ENCODE results near the gene MAN2B2. TPM values are rescaled to one million over a fixed set of nuclear protein-coding genes. Genes with fewer than 3 reads are reported as not detected.
A peak's percentile ranks its signal among the peaks of the same experiment; 100 is the strongest.
"Not testable (repeated sequence)": the region's sequence is repeated elsewhere in the genome, so short reads cannot be mapped to it uniquely, and the experiment has no call there.

The MAN2B2 gene
- total RNA-seq, 1 experiment from 2014 or later: 5.8 TPM

DNA sequence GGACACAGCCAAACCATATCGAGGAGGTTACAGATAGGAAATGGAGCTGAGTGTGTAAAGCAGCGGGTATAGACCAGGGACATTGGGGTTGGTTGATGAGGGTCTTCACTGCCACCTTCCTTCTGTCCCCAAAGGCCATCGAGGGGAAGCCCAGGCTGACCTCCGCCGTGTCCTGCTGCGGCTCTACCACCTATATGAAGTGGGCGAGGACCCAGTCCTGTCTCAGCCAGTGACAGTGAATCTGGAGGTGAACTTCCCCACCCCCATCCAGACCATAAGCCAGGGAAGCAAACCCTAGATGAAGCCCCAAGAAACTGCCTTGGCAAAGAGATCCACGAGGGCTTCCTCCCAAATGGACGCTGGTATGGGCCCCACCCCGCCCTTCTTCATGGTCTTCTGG is 42.3 kb downstream of the MAN2B2 start:
- no peak for DNase-seq (ENCODE audit: low read depth)

DNA sequence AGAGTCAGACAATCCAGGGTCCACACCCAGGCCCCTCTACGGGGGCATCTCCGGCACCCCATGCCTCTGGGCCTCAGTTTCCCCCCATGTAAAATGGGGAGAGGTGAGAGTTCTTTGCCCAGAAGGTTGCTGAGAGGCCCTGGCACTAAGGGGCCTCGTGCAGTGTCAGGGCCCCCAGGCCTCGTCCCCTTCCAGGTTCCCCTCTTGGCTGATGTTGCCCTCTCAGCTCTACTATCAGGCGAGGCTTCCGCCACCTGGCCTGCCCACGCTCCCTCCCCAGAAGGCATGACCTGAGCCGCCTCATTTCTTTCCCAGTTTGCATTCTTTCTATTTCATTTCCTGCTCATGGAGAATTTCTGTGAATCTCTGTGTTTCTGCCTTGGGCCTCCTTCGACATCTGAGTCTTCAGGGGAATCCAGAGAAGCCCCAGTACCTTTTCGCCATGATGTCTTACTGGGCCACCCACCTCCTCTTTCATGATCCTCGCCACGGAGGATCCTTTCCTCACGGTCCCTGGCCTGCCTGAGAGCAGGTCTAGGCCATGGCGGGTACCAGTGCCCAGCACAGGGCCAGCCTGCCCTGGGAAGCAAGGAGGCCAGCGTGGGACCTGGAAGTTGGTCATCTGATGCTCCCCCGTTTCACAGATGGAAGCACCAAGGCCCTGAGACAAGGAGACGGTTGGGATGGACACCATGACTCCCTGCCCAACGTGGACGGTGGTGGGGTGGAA is 43.6 kb downstream of the MAN2B2 start:
- DNase-seq (ENCODE audit: low read depth): no peak

DNA sequence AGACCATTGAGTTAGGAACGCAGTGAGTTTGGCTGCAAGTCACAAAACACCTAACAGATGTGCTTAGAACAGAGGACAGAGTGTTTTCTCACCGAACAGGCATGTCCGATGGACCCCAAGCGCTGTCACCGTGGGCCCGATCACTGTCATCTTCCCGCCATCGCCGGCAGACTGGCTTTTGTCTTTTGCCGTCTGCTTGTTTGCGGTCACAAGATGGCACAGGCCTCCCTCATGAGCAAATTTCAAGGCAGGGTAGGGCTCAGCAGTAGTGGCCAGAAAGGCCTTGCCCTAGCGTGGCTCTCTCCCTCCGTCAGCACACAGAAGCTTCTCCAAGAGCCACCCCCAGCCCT is 44.1 kb downstream of the MAN2B2 start:
- DNase-seq (ENCODE audit: low read depth): no peak

DNA sequence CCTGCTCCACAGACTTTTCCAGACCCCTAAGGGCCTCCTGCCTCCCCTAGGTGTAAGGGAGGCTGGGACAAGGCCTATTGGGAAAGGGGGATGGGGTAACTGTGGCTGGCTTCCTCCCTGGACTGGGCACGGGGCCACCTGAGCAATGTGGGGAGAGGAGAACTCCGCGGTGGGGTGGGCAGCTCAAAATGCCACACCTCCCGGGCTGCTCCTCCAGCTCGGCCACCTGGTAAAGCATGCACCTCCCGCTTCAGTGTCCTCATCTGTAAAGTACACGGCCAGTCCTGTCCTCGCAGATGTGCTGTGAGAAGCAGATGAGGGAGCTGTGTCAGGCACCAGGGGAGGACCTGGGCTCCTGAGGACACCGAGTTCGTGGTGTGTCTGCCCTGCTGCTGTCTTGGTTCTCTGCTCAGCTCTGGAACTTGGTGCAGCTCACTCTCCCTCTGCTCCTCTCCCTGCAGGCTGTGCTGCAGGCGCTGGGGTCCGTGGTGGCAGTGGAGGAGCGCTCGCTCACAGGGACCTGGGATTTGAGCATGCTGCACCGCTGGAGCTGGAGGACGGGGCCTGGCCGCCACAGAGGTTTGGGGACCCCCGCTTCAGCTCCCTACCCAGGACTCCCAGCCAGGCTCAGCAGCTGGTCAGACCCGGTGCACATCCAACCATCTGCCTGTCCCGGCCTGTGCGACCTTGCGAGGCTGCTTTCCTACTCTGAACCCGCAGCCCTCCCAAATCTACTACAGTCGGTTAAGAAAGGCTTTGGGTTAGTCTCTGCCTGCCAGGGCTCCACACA is 44.7 kb downstream of the MAN2B2 start:
- DNase-seq (ENCODE audit: low read depth): no peak

DNA sequence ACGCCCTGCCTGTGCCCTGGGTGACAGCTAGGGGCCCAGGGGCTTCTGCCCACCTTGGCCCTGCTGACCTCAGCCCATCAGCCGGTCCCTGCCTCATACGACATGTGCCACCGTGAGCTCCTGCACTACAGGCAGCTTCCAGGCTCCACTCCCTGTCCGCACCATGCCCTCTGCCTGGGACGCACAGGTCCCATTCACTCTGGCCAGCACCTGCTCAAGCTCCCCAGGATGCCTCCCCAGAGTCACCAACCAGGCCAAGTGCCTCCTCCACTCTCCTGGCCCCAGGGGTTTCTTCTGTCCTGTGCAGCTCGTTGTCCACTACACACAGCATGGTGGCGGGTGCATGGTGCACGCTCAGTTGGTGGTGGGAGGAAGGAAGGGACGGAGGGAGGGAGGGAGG is 45.3 kb downstream of the MAN2B2 start:
- no peak for DNase-seq (ENCODE audit: low read depth)

DNA sequence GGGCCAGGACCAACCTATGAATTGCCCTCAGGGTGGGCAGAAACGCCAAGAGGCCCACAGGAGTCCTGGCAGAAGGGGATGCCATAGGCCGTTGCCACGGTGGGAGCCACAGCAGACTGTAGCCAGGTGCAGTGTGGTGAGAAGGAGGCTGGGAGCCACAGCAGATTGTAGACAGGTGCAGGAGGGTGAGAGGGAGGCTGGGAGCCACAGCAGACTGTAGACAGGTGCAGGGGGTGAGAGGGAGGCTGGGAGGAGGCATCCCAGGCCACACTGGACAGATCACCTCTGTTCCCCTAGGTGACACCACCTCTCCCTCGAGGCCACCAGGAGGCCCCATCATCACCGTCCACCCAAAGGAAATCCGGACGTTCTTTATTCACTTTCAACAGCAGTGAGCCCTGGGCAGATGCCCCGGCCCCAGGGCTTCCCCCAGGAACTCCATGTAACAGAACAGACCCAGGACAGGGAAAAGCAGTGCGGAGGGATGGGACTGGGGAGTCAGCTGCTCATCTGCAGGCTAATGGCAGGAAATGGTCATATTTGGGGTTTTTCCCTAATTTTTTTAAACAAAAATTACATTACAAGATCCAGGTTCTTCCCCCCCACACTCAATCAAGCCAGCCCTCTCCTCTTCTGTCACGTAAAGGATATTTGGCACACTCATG is 46.0 kb downstream of the MAN2B2 start:
- DNase-seq (ENCODE audit: low read depth): no peak

DNA sequence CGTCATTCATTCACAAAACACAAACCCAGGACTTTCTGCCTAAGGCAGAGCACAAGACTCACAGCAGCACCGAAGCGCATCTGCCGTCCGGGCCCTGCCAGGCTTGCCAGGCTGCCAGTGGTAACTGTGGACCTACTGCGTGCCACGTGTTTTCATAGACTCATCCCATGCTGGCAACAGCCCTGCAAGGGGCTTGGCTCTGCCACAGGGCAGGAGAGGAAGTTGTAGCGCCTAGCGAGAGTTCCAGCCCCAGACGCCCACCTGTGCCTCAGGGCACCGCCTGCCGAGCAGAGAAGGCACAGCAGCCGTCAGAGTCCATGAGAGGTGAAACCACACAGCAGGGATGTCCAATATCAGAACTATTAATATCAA is 46.6 kb downstream of the MAN2B2 start:
- no peak for DNase-seq (ENCODE audit: low read depth)

DNA sequence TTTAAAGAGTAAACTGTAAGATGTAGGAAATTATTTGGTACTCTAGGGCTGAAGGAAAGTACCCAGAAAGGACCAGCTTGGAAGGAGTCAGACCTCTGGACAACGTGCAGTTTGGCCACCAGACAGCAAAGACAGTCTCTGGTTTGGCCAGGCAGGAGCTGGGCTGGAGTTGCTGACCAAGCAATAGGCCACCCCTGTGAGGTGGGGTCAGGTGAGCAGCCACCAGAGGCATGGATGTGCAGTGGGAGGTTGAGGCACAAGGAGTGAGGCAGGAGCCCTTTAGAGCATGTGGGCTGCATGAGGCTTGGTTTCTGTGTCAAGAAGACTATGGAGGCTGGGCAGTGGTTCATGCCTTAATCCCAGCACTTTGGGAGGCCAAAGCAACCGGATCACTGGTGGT is 47.8 kb downstream of the MAN2B2 start:
- no peak for DNase-seq (ENCODE audit: low read depth)

DNA sequence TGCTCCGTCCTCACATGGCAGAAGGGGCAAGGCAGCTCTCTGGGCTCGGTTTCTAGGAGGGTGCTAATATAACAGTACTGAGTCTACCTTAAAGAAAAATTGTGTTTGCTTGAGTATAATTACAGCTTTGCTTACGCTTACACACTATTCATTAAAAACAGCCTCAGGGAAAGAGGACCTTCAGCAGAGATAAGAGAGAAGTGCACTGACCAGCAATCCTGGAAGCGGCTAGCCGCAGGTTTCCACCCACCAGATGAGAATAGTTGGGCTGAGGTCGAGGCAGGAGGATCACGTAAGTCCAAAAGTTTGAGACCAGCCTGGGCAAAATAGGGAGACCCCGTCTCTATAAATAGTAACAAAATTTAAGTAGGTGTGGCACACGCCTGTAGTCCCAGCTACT is 50.3 kb downstream of the MAN2B2 start:
- DNase-seq (ENCODE audit: low read depth): no peak

DNA sequence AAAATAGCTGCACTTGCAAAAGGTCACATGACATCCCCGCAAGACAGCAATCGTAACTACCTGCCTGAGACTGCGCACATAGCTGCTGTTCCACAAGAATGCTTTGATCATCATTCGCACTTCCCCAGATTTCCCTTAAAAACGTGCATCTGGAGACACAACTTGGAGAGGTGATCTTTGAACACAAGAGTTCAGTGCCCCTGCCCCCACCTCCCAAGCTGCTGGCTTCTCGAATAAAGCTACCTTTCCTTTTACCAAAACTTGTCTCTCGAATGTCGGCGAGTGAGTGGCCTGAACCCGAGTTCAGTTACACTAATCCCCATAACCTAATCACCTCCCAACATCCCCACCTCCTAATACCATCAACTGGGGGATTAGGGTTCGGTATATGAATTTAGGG is 51.1 kb downstream of the MAN2B2 start:
- no peak for DNase-seq (ENCODE audit: low read depth)

DNA sequence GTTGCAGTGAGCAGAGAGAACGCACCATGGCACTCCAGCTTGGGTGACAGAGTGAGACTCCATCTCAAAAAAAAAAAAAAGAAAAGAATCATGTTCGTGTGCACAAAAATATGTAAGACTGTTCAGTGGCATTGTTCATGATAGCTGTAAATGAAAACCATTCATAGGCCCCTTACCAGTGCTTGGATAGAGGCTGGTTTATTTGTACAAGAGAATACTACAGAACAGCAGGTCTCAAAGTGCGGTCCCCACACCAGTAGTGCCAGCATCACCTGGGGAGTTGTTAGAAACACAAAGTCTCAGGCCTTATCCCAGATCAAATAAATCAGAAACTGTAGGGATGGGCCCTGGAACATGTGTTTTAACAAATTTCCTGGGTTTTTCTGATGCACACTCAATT is 52.8 kb downstream of the MAN2B2 start:
- no peak for DNase-seq (ENCODE audit: low read depth)

DNA sequence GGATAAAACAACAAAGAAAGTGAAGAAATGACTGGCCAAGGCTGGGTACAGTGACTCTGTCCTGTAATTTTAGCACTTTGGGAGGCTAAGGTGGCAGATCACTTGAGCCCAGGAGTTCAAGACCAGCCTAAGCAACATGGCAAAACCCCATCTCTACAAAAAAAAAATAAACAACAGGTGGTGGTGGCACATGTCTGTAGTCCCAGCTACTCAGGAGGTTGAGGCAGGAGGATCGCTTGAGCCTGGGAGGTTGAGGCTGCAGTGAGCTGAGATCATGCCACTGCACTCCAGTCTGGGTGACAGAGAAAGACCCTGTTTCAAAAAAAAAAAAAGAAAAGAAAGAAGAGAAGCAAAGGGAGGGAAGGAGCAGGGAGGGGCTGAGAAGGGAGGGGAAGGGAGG is 53.5 kb downstream of the MAN2B2 start:
- DNase-seq (ENCODE audit: low read depth): not testable (repeated sequence)

DNA sequence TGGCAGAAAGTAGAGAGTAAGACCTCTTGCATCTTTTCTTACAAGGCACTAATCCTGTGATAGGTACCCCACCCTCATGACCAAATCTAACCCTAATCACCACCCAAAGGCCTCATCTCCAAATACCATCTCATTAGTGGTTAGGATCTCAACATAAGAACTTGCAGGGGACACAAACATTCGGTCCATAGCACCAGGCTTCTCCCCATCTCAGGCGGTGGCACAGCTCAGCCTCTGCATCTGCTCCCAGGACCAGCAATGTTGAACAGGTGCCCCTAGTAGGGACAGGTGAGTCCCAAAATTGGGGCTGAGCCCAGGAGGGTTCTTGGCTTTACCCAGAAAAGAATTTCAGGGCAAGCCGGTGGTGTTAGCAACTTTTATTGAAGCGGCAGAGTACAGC is 57.1 kb downstream of the MAN2B2 start:
- DNase-seq (ENCODE audit: low read depth): no peak

DNA sequence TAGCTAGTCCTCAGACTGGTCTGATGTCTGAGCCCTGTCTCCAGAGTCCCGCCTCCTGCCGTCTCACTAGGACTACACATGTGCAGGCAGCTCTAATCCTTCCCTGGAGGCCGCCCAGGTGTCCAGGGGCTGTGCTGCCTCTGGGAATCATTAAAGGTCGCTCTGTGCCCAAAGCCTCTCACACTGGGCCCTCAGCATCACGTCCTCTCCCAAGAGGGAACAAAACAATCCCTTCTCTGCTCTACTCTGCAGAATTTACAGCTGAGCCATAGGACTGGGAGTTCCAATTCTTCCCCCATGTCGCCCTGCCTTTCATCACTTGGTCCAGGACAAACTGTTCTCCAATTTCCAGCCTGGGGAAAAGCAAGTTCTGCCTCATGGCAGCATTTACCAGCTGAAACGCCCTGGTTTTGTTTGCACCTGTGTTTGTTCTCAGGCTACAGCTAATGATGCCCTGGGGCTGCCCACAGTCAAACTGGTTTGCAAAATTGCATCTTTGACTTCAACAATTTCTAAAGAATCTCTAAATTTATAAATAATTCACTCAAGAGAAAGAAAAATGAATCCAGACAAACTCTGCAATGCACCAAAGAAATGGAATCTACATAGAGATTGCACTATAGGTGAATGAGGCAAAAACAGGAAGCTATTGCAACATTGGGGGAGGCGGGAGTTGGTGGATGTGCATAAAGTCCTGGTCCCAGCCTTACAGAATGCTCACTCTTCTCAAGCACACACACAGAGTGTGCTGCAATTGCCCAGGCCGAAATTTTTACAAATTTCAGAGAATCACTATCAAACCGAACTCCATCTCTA is 58.3 kb downstream of the MAN2B2 start:
- DNase-seq (ENCODE audit: low read depth): no peak

DNA sequence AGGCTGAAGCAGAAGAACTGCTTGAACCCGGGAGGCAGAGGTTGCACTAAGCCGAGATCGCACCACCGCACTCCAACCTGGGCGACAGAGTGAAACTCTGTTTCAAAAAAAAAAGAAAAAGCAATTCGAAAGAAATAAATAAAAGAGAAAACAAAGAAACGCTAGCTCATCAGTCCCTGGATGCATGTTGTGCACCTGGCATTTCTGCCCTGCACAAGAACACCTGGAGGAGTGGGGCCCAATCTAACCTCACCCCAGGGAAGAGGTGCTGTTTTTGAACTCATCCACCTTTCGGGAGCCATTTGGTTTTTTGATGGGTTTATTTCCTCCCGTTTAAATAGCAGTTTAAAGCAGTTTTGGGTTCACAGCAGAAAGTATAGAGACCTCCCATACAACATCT is 59.8 kb downstream of the MAN2B2 start:
- no peak for DNase-seq (ENCODE audit: low read depth)

DNA sequence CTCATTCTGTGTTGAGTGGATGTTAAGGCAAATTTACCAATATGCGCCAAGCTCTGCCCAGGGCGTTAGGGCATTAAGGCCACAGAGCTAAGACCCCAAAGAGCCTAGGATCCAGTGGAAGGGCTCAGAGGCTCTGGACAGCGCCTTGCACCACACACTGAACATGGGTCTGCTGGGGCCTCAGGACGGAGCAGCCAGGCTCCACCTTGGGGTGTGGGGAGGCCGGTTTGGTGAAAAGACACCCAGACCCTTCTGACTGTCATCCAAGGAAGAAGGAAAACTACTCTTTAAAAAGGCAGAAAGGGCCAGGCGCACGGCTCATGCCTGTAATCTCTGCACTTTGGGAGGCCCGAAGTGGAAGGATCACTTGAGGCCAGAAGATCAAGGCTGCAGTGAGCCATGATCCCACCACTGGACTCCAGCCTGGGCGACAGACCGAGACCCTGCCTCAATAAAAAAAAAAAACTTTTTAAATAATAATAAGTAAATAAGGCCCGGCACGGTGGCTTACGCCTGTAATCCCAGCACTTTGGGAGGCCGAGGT is 64.2 kb downstream of the MAN2B2 start:
- no peak for DNase-seq (ENCODE audit: low read depth)

DNA sequence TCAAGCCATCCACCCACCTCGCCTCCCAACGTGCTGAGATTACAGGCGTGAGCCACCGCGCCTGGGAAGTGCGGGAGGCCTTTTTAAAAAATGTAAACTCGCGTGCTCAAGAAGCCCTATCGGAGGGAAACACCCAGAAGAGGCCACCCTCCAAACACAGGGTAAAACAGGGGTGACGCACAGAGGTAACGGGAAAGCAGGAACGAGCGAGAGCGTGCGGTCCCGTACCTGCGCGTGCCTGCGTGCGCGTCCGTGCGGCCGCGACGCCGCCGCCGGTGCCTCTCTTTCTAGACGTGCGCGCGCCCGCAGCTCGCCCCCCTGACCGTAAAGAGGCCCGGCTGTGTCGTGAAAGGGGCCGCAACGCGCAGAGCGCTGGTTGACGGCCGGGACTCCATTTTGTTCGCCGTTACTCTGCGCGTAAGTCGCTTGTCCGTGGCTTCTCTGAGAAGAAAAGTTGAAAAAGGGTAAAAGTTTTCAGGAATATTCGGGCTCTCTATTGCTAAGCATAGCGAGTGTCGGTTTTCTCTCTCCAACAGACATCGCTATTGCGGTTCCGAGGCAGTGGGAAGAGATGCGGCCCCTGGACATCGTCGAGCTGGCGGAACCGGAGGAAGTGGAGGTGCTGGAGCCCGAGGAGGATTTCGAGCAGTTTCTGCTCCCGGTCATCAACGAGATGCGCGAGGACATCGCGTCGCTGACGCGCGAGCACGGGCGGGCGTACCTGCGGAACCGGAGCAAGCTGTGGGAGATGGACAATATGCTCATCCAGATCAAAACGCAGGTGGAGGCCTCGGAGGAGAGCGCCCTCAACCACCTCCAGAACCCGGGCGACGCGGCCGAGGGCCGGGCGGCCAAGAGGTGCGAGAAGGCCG is 65.5 kb downstream of the MAN2B2 start, which contains the start of gene MRFAP1:
TSS of gene MRFAP1 (plus strand) at position 394 of the 872 bp plus-strand sequence. CDS start at position 572, 178 bp downstream.
- DNase-seq (ENCODE audit: low read depth): peak; percentile 97

DNA sequence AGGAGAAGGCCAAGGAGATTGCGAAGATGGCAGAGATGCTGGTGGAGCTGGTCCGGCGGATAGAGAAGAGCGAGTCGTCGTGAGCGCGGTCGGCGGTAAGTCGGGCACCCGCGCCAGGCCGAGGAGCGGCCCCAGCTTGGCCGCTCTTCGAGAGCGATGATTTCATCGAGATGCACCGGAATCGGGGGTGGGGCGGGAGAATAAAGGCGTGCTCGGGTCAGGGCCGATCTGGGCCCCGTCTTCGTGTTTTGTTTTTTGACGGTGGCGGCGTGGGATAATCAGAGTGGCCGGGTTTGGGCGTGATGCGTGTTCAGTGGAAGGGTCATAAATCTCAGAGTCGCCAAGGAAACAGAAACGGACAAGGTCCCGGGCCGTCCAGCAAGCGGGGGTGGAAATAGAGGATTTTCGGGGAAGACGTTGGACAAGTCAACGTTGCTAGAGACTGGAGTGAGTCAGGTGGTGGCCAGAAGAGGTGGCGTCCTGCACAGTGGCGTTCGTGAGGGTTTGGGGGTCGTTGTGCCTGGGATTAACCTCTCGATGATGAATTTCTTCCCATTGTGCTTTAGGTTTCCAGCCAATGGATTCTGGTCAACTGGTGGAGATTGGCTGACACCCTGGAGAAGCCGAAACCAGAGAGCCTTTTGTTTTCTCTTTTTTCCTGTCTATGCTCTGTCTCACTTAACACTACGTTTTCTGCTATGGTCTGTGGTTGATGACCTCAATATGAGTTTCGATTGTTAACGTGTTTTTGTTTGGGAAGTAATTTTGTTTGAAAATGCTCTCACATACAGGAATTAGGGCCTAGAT is 66.4 kb downstream of the MAN2B2 start:
- DNase-seq (ENCODE audit: low read depth): peak; percentile 47

DNA sequence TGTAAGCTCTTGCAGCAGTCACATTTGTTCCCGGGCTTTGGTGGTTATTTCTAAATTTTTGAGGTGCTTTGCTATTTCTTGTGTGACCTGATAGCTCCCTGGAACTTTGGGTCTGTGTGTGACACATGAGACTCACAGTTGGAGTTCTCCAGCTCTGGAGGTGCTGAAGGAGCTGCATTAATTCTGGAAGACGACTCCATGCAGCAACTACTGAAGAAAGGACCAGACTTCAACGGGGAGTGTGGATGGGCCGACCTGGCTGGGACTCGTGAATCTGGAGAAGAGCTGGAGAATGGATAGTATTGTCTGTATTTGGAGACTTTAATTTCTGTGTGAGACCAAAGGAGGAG is 67.0 kb downstream of the MAN2B2 start:
- no peak for DNase-seq (ENCODE audit: low read depth)
